ENCODE results near the gene HPCAL1. TPM values are rescaled to one million over a fixed set of nuclear protein-coding genes. Genes with fewer than 3 reads are reported as not detected.
A peak's percentile ranks its signal among the peaks of the same experiment; 100 is the strongest.

The HPCAL1 gene
- total and polyA plus RNA-seq, 2 experiments from 2014 or later, result 13.4 to 25.5 TPM

GRCh38 chr2:10382354-10383061 lies 79.8 kb downstream of the HPCAL1 start:
- no peak overlapping the region for H3K4me3 ChIP-seq
- H3K36me3 ChIP-seq, result no peaks in the 10 kb centered on the region
- no peaks in the 10 kb centered on the region for H3K27me3 ChIP-seq
- H3K27ac ChIP-seq, result no peak overlapping the region
- H3K4me1 ChIP-seq (ENCODE audit: low read depth), result no peaks in the 10 kb centered on the region
- H3K9me3 ChIP-seq (ENCODE audit: low read depth), result no peaks in the 10 kb centered on the region
- TF ChIP-seq CTCF (IDR thresholded peaks at IDR 0.05; ENCODE audit: low read depth, low read length), result no peak
- DNase-seq (ENCODE audit: low read depth in 1 of 2, low spot score in 1 of 2), result no peak

- H3K4me3 ChIP-seq, result no peak overlapping the region
- no peaks in the 10 kb centered on the region for H3K36me3 ChIP-seq
- no peak for TF ChIP-seq CTCF (IDR thresholded peaks at IDR 0.05; ENCODE audit: low read depth, low read length)
- H3K4me1 ChIP-seq (ENCODE audit: low read depth), result no peaks in the 10 kb centered on the region
- H3K27me3 ChIP-seq, result no peaks in the 10 kb centered on the region
- no peak for DNase-seq (ENCODE audit: low read depth in 1 of 2, low spot score in 1 of 2)
- H3K9me3 ChIP-seq (ENCODE audit: low read depth), result no peaks in the 10 kb centered on the region
- H3K27ac ChIP-seq, result no peak overlapping the region
Measured at GRCh38 chr2:10383960-10384734, 81.4 kb downstream of the HPCAL1 start.

GRCh38 chr2:10385501-10385900 lies 82.8 kb downstream of the HPCAL1 start:
- H3K9me3 ChIP-seq (ENCODE audit: low read depth), result no peaks in the 10 kb centered on the region
- no peaks in the 10 kb centered on the region for H3K36me3 ChIP-seq
- TF ChIP-seq CTCF (IDR thresholded peaks at IDR 0.05; ENCODE audit: low read depth, low read length), result no peak
- H3K4me1 ChIP-seq (ENCODE audit: low read depth), result no peaks in the 10 kb centered on the region
- no peak for DNase-seq (ENCODE audit: low read depth in 1 of 2, low spot score in 1 of 2)
- no peak overlapping the region for H3K27ac ChIP-seq
- no peak overlapping the region for H3K4me3 ChIP-seq
- no peaks in the 10 kb centered on the region for H3K27me3 ChIP-seq

GRCh38 chr2:10385933-10386773 lies 83.4 kb downstream of the HPCAL1 start:
- no peak for TF ChIP-seq CTCF (IDR thresholded peaks at IDR 0.05; ENCODE audit: low read depth, low read length)
- H3K27ac ChIP-seq, result no peak overlapping the region

GRCh38 chr2:10387033-10387432 lies 84.3 kb downstream of the HPCAL1 start:
- no peak overlapping the region for H3K4me3 ChIP-seq
- no peak for TF ChIP-seq CTCF (IDR thresholded peaks at IDR 0.05; ENCODE audit: low read depth, low read length)
- H3K4me1 ChIP-seq (ENCODE audit: low read depth), result no peaks in the 10 kb centered on the region

More at GRCh38 chr2:10385933-10386773, 83.4 kb downstream of the HPCAL1 start:
- Histone ChIP-seq H3K36me3 (no peaks in the 10 kb centered on the region), H3K9me3 (ENCODE audit: low read depth) (no peaks in the 10 kb centered on the region), H3K27me3 (no peaks in the 10 kb centered on the region), H3K4me1 (ENCODE audit: low read depth) (no peaks in the 10 kb centered on the region), H3K4me3 (no peak overlapping the region)
- DNase-seq (ENCODE audit: low read depth in 1 of 2, low spot score in 1 of 2), result peak in 1 of 2 donors; percentile 34

More at GRCh38 chr2:10387033-10387432, 84.3 kb downstream of the HPCAL1 start:
- DNase-seq (ENCODE audit: low read depth in 1 of 2, low spot score in 1 of 2), result no peak
- H3K27me3 ChIP-seq, result no peaks in the 10 kb centered on the region
- H3K9me3 ChIP-seq (ENCODE audit: low read depth), result no peaks in the 10 kb centered on the region
- no peaks in the 10 kb centered on the region for H3K36me3 ChIP-seq
- H3K27ac ChIP-seq, result no peak overlapping the region
